Raji (cell line): Measurements from ENCODE around the gene CLK1.

Experiments
- POLR2A ChIP-seq: IDR thresholded peaks from 2 replicates; pipeline ENCODE4 v1.6.1; 2011; ENCODE audit warnings: low read depth, low read length, control low read depth; ENCODE audit not compliant: insufficient read depth

CLK1 gene

GRCh38 chr2:200861617-200862155, 2.8 kb downstream of the CLK1 start:
- TF ChIP-seq POLR2A: no peak

GRCh38 chr2:200860092-200860795, 4.2 kb downstream of the CLK1 start:
- no peak for TF ChIP-seq POLR2A

- no peak for TF ChIP-seq POLR2A
Measured at GRCh38 chr2:200856806-200857205, 7.7 kb downstream of the CLK1 start.

GRCh38 chr2:200852605-200853004, 11.9 kb downstream of the CLK1 start:
- no peak for TF ChIP-seq POLR2A

GRCh38 chr2:200851398-200852248, 12.8 kb downstream of the CLK1 start:
- no peak for TF ChIP-seq POLR2A

- TF ChIP-seq POLR2A: no peak
Measured at GRCh38 chr2:200850512-200851256, 13.8 kb downstream of the CLK1 start.

- TF ChIP-seq POLR2A: no peak
Measured at GRCh38 chr2:200847939-200848338, 16.5 kb downstream of the CLK1 start.

GRCh38 chr2:200847269-200847668, 17.2 kb downstream of the CLK1 start:
- TF ChIP-seq POLR2A: no peak

GRCh38 chr2:200845669-200846325, 18.7 kb downstream of the CLK1 start:
- TF ChIP-seq POLR2A: no peak

GRCh38 chr2:200845194-200845593, 19.3 kb downstream of the CLK1 start:
- TF ChIP-seq POLR2A: no peak

- TF ChIP-seq POLR2A: no peak
Measured at GRCh38 chr2:200843993-200844948, 20.2 kb downstream of the CLK1 start.

- no peak for TF ChIP-seq POLR2A
Measured at GRCh38 chr2:200839513-200839912, 24.9 kb downstream of the CLK1 start.

- TF ChIP-seq POLR2A: no peak
Measured at GRCh38 chr2:200834701-200835100, 29.8 kb downstream of the CLK1 start.

- TF ChIP-seq POLR2A: no peak
Measured at GRCh38 chr2:200829258-200829655, 35.2 kb downstream of the CLK1 start.

GRCh38 chr2:200828572-200829257, 35.7 kb downstream of the CLK1 start:
- no peak for TF ChIP-seq POLR2A
